ENCODE data around the gene DLK2. TPM values are rescaled to one million over a fixed set of nuclear protein-coding genes. Genes with fewer than 3 reads are reported as not detected.
"Not testable (repeated sequence)": the region's sequence is repeated elsewhere in the genome, so short reads cannot be mapped to it uniquely, and the experiment has no call there.

The DLK2 gene, protein sequence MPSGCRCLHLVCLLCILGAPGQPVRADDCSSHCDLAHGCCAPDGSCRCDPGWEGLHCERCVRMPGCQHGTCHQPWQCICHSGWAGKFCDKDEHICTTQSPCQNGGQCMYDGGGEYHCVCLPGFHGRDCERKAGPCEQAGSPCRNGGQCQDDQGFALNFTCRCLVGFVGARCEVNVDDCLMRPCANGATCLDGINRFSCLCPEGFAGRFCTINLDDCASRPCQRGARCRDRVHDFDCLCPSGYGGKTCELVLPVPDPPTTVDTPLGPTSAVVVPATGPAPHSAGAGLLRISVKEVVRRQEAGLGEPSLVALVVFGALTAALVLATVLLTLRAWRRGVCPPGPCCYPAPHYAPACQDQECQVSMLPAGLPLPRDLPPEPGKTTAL
- total RNA-seq = 1 to 10 TPM in 1 of 2 experiments, under 1 TPM in 1; 0.71 to 1.2 TPM
- polyA plus RNA-seq = 1 to 10 TPM in 1 of 3 donors, under 1 TPM in 1, not detected in 1; 0.22 to 1.2 TPM
- 0.30 to 1.5 (median 0.76) reads per million in 6 experiments for total RNA-seq

DNA sequence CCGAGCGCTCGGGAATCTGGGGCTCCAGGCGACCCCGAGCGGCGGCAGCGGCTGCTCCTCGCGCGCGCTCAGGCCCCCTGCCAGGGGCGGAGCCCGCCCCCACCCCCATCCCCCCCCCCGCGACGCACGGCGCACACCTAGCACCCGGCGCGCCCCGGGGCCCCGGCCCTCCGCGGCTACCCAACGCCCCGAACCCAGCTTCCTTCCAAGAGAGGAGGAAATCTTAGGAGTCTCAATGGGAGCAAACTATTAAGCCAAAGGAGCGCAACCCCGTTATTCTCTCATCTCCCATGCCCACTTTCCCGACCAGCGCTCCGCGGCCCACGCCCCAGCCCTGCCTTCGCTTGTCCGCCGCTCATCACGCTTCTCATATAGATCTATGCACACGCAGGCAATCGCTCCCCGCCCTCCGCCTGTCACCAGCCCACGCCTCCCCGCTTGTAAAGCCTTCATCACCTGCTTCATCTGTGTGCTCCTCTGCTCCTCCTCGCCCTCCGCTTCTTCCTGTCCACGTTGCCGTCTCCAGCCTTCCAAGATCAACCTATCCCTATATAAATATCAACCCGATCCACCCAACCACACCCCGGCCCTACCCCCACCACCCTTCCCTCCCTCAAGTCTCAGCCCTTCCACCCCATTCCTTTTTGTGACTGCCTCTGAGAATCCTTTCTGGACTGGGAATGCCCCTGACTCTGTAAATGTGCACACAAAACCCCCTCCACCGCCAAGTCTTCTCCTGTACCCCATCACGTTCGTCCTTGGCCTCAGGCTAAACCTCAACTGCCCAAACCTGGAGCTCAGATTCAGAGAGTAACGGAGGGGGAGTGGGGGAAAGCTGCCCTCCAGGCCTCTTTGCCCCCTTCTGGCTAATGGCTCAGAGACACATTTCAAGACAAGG, at the start of gene DLK2:
TSS of gene DLK2 (minus strand) at position 18 of the 898 bp plus-strand sequence. CDS start 723 bp downstream, outside the sequence.
- peaks cover 0 to 4% (median 0%) of the 10 kb centered on the region in 5 donors for H3K27me3 Mint-ChIP-seq
- peaks cover 8 to 29% (median 16%) of the 10 kb centered on the region in 4 donors for H3K4me1 Mint-ChIP-seq
- peak within 1 kb of the TSS; percentile 80 to 95 (median 92) for H3K27ac Mint-ChIP-seq
- ATAC-seq = peak; percentile 74 to 78
- peaks cover 0 to 7% (median 4%) of the 10 kb centered on the region in 3 donors for H3K36me3 Mint-ChIP-seq
- POLR2A ChIA-PET = interaction anchor here (0.7 to 2.9 kb wide), 16 partner anchors 8 to 1772 kb away, joined by 3 to 14 read pairs (median 4); partner anchors contain the start of genes ABCC10, TJAP1 and ZNF318
- peak within 1 kb of the TSS; percentile 79 to 95 (median 90) for H3K4me3 Mint-ChIP-seq
- H3K9me3 Mint-ChIP-seq = no peaks in the 10 kb centered on the region
- peak; percentile 15 to 73 (median 49) for DNase-seq

DNA sequence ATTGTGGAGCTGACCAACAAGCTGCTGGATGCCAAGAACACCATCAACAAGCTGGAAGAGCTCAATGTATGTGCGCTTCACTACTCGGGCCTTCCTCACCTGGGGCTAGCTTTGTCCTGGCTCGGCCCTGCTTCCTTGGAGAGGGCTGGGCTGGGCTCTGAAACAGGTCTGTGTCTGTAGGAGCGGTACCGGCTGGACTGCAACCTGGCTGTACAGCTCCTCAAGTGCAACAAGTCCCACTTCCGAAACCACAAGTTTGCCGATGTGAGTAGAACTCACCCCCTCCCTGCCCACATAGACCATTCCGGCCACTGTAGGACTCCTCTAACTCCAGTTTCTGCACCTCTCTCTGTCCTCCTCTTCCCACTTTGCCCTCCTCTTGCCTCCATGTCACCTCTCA, 48.1 kb upstream of the DLK2 start:
- H3K4me3 Mint-ChIP-seq = peak overlapping the region in 1 of 10 donors; percentile 15
- no peak for ATAC-seq
- no peak for DNase-seq
- no peaks in the 10 kb centered on the region for H3K9me3 Mint-ChIP-seq
- H3K36me3 Mint-ChIP-seq = peaks cover 3 to 63% (median 5%) of the 10 kb centered on the region in 3 donors
- peak overlapping the region in 4 of 10 donors; percentile 62 to 79 (median 73) for H3K27ac Mint-ChIP-seq
- peaks cover 4 to 13% (median 8%) of the 10 kb centered on the region in 5 donors for H3K27me3 Mint-ChIP-seq
- POLR2A ChIA-PET = interaction anchor here (0.6 to 2.4 kb wide), 2 partner anchors 47 to 93 kb away, joined by 3 to 6 read pairs; no protein-coding TSS in a partner anchor
- H3K4me1 Mint-ChIP-seq = peaks cover 2 to 11% (median 7%) of the 10 kb centered on the region in 4 donors

DNA sequence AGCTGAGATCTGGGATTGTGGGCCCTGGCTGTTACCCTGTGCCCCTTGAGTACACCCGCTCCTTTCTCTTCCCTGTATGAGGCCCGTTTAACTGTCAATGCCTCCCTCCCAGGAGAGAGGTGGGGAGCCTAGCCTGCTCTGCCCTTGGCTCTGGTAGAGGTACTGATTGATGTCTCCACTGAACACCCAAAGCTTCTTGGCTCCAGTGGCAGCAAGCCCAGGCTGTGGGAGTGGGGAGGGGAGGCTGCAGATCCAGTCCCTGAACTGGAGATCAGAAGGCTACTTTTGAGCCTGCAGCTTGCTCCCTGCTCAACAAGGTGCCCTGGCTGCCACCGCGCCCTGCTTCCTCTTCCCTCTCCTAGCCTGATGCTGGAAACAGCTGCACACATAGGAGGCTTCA, 47.3 kb upstream of the DLK2 start:
- Mint-ChIP-seq H3K4me3 (no peak overlapping the region), H3K4me1 (peaks cover 2 to 11% (median 7%) of the 10 kb centered on the region in 4 donors), H3K27me3 (peaks cover 0 to 5% (median under 1%) of the 10 kb centered on the region in 5 donors), H3K27ac (peak overlapping the region in 3 of 10 donors; percentile 20 to 53 (median 51)), H3K36me3 (peaks cover 3 to 69% (median 5%) of the 10 kb centered on the region in 3 donors), H3K9me3 (no peaks in the 10 kb centered on the region)
- POLR2A ChIA-PET = interaction anchor here (0.6 to 2.4 kb wide), 2 partner anchors 46 to 135 kb away, joined by 3 to 6 read pairs; no protein-coding TSS in a partner anchor
- ATAC-seq (no peak), DNase-seq (no peak)

DNA sequence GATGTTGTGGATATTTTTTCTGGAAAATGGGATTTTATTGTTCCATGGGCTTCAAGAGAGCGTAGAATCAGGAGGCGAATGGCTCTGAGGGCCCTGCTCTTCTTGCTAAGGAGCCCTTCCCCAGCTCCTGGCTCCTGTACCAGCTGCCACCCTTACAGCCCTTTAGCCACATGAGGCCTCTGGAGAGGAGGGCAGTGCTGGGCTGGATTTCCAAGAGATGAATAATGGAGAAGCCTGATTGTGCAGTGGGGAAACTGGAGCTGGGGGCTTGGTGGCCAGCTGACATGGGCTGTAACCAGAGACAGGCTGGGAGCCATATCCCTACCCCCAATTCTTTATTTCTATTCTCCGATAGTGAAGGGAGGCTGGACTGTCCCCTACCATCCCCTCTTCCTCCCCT, 45.6 kb upstream of the DLK2 start:
- DNase-seq (no peak), ATAC-seq (no peak)
- Mint-ChIP-seq H3K27me3 (no peaks in the 10 kb centered on the region), H3K4me1 (peaks cover 0 to 3% (median 0%) of the 10 kb centered on the region in 4 donors), H3K36me3 (peaks cover 3 to 69% (median 5%) of the 10 kb centered on the region in 3 donors), H3K27ac (peak overlapping the region in 2 of 10 donors; percentile 14 to 76), H3K4me3 (no peak overlapping the region), H3K9me3 (no peaks in the 10 kb centered on the region)
- POLR2A ChIA-PET = interaction anchor here (1.3 kb wide), 1 partner anchor 16 kb away, joined by 7 read pairs; the partner anchor contains the start of genes POLR1C and YIPF3

DNA sequence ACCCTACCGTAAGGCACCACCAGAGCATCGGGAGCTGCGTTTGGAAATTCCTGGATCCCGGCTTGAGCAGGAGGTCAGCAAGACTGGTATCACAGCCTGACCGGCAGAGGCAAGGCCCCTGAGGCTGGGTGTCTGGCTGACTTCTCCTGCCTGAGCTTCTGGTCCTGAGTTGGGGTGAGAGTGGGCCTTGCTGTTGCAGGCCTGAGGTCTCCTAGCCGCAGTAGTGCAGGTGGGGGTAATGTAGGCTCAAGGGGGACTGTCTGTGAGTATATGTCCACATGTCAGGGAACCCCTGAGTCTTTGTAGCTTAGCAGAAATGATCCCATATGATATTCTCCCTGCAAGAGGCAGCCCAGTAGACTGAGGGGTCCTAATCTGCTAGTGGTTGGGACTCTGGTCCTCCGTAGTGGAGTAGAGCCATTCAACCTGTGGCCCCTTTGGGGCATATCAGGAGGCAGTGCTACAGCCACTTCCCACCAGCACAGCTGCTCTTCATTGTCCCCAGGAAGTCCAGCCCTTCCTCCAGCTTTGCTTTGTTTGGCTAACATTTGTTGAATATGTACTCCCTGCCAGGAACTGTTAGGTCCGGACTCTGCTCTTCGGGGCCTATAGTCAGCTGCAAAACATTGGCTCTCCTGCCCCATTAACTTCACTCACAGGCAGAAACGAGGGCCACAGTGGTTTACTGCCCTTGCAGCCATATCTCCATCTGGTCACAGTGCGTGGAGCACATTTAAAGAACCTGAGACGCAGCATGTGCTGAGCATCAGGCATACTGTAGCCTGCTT, 43.9 kb upstream of the DLK2 start:
- Mint-ChIP-seq H3K36me3 (peaks cover 3 to 60% (median 5%) of the 10 kb centered on the region in 3 donors), H3K4me1 (peaks cover 8 to 18% (median 12%) of the 10 kb centered on the region in 4 donors), H3K27me3 (no peaks in the 10 kb centered on the region), H3K4me3 (no peak overlapping the region), H3K9me3 (no peaks in the 10 kb centered on the region), H3K27ac (peak overlapping the region in 3 of 10 donors; percentile 22 to 66 (median 45))
- ATAC-seq (no peak), DNase-seq (no peak)
- POLR2A ChIA-PET = interaction anchor here (2.0 kb wide), 1 partner anchor 10 kb away, joined by 4 read pairs; no protein-coding TSS in a partner anchor

DNA sequence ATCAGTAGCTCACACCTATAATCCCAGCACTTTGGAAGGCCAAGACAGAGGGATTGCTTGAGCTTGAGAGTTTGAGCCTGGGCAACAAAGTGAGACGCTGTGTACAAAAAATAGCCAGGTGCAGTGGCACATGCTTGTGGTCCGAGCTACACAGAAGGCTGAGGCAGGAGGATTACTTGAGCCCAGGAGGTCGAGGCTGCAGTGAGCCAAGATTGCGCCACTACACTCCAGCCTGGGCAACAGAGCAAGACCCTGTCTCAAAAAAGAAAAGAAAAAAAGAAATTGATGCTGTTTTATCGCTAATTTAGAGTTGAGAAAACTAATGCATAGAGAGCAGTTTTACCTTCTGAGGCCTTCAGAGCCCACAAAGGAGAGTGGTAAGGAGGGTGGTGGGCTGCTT, 42.9 kb upstream of the DLK2 start:
- not testable (repeated sequence) for H3K9me3 Mint-ChIP-seq, ATAC-seq, H3K27me3 Mint-ChIP-seq, H3K4me3 Mint-ChIP-seq, DNase-seq
- Mint-ChIP-seq H3K27ac (peak overlapping the region in 2 of 10 donors; percentile 45 to 51), H3K4me1 (peaks cover 8 to 24% (median 21%) of the 10 kb centered on the region in 4 donors), H3K36me3 (peaks cover 0 to 51% (median 5%) of the 10 kb centered on the region in 3 donors)
- POLR2A ChIA-PET = interaction anchor here (2.0 kb wide), 1 partner anchor 9 kb away, joined by 4 read pairs; no protein-coding TSS in a partner anchor

DNA sequence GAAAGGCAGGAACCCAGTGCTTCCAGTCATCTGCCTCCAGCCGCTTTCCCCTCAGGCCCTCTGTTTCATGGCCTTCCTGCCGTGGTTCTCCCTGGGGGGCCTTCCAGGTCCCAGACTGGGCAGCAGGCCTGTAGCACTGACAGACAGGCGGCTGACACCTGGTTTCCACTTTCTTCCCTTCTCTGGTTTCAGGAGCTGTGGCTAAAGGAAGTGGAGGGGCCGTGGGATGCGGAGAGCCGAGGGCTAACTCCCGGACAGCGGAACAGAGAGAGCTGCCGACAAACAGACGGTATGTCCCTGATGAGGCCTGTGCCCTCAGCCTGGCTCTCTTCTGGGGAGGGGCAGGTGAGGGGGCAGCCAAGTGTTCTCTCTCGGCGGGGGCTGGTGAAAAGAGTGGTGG, 42.3 kb upstream of the DLK2 start:
- peak overlapping the region in 1 of 10 donors; percentile 73 for H3K27ac Mint-ChIP-seq
- POLR2A ChIA-PET = interaction anchor here (2.0 kb wide), 1 partner anchor 8 kb away, joined by 4 read pairs; no protein-coding TSS in a partner anchor
- H3K27me3 Mint-ChIP-seq = no peaks in the 10 kb centered on the region
- peaks cover 0 to 47% (median 5%) of the 10 kb centered on the region in 3 donors for H3K36me3 Mint-ChIP-seq
- no peak for ATAC-seq
- H3K4me3 Mint-ChIP-seq = no peak overlapping the region
- DNase-seq = no peak
- H3K4me1 Mint-ChIP-seq = peaks cover 10 to 30% (median 25%) of the 10 kb centered on the region in 4 donors
- no peaks in the 10 kb centered on the region for H3K9me3 Mint-ChIP-seq

DNA sequence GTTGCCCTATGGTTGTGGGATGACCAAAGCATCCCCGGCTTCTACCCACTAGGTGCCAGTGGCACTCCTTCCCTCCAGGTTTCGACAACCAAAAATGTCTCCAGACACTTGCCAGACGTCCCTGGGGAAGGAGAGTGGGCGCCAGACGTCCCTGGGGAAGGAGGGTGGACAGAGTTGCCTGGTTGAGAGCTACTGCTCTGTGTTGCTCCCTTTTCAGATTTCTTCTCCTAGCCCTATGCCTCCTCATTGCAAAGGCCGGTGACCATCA, 41.7 kb upstream of the DLK2 start:
- DNase-seq (no peak), ATAC-seq (no peak)
- Mint-ChIP-seq H3K4me3 (no peak overlapping the region), H3K9me3 (no peaks in the 10 kb centered on the region), H3K36me3 (peaks cover 0 to 44% (median 5%) of the 10 kb centered on the region in 3 donors), H3K27ac (peak overlapping the region in 4 of 10 donors; percentile 23 to 76 (median 63)), H3K4me1 (peaks cover 14 to 36% (median 27%) of the 10 kb centered on the region in 4 donors), H3K27me3 (no peaks in the 10 kb centered on the region)
- POLR2A ChIA-PET = no interaction called here

DNA sequence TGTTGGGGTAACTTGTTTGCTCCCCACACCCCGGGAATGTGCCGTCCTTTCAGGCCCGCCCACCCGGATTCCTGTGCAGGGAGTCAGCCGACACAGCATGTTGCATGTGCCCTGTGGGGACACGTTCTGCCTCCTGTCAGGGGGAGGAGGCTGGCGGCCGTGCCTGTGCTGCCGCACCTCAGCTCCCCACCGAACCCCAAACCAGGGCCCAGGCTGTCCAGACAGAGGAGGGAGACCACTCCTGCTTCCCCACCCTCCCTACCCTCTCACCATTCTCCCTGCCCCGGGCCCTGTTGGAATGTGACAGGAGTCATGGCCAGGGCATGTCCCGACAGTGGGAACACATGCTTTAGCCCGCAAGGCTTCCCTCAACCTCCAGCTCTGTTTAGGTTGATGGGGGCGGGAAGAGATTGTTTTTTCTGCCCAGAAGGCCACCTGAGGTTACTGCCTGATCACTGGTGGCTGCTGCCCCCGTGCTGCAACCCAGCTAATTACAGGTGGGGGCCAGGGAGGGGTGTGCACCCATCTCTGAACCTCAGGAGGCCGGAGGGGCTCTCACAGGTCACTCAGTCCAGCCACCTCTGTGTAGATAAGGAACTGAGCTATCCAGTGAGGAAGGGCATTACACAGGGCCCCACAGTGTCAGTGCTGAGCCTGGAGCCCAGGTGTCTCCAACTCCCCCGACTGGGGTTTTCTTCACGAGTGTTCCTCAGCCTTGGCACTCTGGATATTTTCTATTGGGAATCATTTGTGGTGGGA, 41.2 kb upstream of the DLK2 start:
- ATAC-seq = no peak

DNA sequence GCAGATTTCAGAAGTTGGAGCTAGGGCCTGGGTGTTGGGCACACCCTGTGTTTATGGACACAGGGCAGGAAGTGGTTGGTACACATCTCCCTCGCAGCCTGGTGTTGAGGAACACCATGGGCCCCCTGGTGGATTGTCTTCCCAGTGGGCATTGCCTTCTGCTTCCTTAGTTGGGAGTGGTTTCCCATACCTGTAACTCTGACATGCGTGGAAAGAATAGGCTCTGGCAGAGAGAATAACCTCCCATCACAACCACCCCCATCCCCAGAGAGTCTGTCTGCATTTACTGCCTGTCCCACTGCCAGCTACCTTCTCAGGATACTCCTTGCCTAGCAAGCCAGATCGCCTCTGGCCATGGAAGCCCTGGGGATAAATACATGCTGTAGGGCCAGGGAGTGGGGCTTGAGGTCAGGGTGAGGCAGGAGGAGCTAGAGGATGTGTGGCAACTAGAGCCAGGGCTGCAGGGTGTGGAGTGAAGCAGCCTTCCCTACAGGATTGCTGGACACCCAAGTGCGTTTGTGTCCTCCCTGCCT, 40.1 kb upstream of the DLK2 start:
- Mint-ChIP-seq H3K27ac (peak overlapping the region; percentile 50 to 91 (median 84)), H3K27me3 (no peaks in the 10 kb centered on the region), H3K9me3 (no peaks in the 10 kb centered on the region), H3K36me3 (peaks cover 0 to 29% (median 0%) of the 10 kb centered on the region in 3 donors), H3K4me3 (peak overlapping the region in 6 of 10 donors; percentile 9 to 77 (median 34)), H3K4me1 (peaks cover 16 to 36% (median 27%) of the 10 kb centered on the region in 4 donors)
- POLR2A ChIA-PET = interaction anchor here (0.8 to 1.7 kb wide), 2 partner anchors 10 to 18 kb away, joined by 5 to 6 read pairs; partner anchors contain the start of gene TJAP1
- no peak for DNase-seq
- peak; percentile 60 to 77 for ATAC-seq

More for the DNA sequence above, 41.2 kb upstream of the DLK2 start:
- Mint-ChIP-seq H3K27ac (peak overlapping the region in 4 of 10 donors; percentile 27 to 83 (median 75)), H3K4me3 (no peak overlapping the region), H3K27me3 (no peaks in the 10 kb centered on the region), H3K4me1 (peaks cover 14 to 36% (median 27%) of the 10 kb centered on the region in 4 donors), H3K36me3 (peaks cover 0 to 39% (median under 1%) of the 10 kb centered on the region in 3 donors), H3K9me3 (no peaks in the 10 kb centered on the region)
- POLR2A ChIA-PET = interaction anchor here (0.8 to 1.7 kb wide), 2 partner anchors 11 to 19 kb away, joined by 5 to 6 read pairs; partner anchors contain the start of gene TJAP1
- DNase-seq = no peak
